GM12873 (cell line): ENCODE results near the gene SRRM4.

Experiments used
- TF ChIP-seq, protein P1 (sequence below): IDR thresholded peaks from 2 replicates; pipeline ENCODE4 v1.5.1; 2012; ENCODE audit warnings: low read depth, mild to moderate bottlenecking, moderate library complexity, low read length, control low read depth; ENCODE audit not compliant: insufficient read depth; ENCODE audit errors: missing control alignments

SRRM4 gene

DNA sequence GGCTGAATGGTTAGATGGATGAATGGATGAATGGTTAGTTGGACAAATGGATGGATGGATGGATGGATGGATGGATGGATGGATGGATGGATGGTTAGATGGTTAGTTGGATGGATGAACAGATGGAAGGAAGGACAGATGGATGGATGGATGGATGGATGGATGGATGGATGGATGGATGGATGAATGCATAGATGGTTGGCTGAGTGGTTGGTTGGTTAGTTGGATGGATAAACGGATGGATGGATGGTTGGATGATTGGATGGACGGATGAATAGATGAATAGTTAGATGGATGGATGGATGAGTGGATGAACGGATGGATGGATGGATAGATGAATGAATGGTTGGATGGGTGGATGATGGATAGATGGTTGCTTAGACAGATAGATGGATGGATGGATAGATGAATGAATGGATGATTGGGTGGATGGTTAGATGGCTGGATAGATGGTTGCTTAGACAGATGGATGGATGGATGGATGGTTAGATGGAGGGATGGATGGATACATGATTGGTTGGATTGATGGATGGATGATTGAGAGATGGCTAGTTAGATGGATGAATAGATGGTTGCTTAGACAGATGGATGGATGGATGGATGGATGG lies 148.6 kb downstream of the SRRM4 start:
- TF ChIP-seq, protein P1, sequence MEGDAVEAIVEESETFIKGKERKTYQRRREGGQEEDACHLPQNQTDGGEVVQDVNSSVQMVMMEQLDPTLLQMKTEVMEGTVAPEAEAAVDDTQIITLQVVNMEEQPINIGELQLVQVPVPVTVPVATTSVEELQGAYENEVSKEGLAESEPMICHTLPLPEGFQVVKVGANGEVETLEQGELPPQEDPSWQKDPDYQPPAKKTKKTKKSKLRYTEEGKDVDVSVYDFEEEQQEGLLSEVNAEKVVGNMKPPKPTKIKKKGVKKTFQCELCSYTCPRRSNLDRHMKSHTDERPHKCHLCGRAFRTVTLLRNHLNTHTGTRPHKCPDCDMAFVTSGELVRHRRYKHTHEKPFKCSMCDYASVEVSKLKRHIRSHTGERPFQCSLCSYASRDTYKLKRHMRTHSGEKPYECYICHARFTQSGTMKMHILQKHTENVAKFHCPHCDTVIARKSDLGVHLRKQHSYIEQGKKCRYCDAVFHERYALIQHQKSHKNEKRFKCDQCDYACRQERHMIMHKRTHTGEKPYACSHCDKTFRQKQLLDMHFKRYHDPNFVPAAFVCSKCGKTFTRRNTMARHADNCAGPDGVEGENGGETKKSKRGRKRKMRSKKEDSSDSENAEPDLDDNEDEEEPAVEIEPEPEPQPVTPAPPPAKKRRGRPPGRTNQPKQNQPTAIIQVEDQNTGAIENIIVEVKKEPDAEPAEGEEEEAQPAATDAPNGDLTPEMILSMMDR, result no peak

DNA sequence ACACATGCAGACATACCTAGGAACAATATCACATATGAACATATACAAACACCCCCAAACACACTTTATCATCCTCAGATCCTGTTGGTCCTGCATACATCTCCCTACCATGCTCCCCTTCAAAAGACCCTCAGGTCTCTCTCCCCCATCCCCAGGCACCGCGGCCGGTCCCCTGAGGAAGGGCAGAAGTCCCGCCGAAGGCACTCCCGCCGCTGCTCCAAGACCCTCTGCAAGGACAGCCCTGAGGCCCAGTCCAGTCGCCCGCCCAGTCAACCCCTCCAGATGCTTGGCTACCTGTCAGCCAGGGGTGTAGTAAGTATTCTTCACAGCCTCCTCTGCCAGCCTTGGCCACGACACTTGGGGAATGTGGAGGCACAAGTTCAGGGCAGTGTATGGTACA lies 149.2 kb downstream of the SRRM4 start:
- TF ChIP-seq, protein P1, result no peak

DNA sequence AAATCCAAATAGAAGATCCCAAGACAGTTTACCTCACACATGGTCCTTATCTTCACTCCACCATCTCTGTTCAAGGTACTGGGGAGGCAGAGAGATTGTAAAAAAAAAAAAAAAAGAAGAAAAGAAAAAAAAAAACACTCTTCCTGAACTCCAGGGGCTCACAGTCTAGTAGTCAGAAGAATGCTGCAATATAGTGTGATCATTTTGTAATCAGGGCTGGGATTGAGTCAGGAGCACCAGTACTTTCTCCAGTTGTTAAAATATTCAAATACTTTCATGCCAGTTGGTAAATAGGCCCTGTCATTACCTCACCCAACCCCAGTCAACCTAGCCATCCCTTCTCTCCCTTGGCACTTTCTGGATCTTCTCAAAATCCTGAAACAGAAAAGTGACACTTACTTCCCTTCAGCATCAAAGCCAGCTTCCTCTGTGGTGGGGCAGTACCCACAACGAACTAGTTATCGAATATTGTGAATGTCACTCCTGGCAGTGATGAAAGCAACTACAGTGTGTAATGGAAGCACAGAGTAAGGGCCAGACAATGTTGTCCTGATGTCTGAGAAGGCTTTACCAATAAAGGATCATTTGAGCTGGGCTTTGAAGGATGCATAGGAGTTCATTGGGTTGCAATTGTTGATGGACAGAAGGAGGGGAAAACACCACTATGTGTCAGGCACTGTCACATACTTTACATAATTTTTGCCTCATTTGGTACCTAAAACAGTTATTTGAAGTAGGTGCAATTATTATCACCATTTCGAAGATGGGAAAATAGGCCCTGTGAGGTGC lies 153.1 kb downstream of the SRRM4 start:
- TF ChIP-seq, protein P1, result no peak

DNA sequence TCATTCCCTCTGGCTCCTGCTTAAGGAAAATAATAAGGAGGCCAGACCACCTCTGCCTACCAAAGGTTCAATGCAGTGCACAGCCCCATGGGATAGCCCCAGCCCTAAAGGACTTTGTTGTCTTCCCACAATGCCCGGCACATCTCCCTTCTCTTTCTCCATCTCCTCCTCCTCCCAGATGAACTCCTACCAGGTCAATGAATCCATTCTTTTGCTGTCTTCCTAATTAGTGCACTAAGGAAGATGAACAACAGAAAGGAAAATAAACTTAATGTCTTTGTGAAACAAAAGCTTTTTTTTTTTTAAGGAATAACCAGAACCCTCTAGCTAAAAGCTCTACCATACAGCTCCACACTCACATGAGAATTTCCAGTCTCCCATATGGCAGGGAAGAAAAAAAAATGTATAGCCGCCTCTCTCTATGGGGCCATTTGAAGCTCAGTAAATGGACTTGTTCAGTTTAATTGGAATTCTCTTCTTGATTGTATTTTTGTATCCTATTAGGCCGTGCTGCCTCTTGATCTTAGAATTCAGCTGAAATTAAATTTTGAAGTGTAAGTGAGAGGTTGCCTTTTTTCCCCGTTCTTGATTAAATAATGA lies 155.6 kb downstream of the SRRM4 start:
- TF ChIP-seq, protein P1, result no peak

DNA sequence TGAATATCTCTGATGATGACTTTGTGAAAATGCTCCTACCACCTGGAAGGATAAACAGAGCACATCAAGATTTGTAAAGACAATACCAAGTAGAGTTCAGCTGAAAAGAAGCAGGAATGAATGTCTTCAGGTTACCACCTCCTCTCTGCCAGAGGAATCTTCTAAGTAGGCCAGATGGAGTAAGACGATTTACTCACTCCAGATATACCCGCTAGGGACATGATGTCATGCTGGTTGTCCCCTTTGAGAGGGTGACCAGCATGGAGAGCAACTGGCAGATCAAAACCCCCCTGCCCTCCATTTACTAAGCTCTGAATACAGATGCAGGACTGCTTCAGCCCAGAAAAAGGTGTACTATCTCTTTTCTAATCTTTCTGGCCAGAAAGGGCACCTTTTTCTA lies 158.1 kb downstream of the SRRM4 start:
- TF ChIP-seq, protein P1, result no peak

DNA sequence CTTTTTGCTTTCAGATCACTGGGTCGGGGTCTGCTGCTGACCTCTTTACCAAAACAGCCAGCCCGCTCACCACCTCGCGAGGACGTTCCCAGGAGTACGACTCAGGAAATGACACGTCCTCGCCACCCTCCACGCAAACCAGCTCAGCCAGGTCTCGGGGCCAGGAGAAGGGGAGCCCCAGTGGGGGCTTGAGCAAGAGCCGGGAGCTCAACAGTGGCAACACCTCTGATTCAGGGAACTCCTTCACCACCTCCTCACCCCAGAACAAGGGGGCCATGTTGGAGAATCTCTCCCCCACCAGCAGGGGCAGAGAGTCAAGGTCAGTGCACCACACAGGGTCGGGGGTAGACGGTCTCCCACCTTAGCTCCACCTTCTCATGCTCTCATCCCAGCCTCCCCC lies 164.0 kb downstream of the SRRM4 start:
- TF ChIP-seq, protein P1, result peak; percentile 3

DNA sequence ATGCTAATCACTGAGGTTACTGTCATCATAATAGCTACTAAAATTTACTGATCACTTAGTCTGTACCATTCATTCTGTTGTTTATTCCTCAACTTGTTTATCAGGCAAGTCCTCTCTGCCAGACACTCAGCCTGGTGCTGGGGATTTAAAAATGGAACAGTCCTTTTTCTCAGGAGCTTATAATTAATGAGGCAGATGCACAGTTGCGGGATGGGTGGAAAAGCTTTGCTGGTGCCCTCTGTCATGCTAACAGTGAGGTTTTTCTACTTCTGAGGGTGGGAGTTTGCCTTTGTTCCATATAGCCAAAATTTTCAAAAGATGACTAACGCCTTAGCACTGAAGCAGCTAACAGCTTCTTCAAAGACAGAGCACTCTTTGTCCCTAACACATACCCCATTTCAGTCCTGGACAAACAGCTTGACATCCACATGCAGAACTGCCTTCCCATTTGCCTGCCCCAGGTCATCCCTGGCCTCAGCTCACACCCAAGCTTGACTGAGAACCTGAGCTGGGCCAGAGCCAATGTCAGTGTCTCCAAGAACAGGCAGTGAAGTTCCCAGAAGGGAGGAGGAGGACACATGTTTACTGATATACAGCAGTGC lies 166.6 kb downstream of the SRRM4 start:
- TF ChIP-seq, protein P1, result no peak
